Chondrocyte (in vitro differentiated cells): ENCODE measurements around the gene ACAP3. TPM values are rescaled to one million over a fixed set of nuclear protein-coding genes. Genes with fewer than 3 reads are reported as not detected.
"Not testable (repeated sequence)": the region's sequence is repeated elsewhere in the genome, so short reads cannot be mapped to it uniquely, and the experiment has no call there.

Experiments
- DNase-seq: peaks from one replicate; pipeline ENCODE4 v3.0.0; 2021; ENCODE audit warnings: mixed read lengths, low spot score
- H3K27ac Mint-ChIP-seq: one replicate; pipeline ENCODE4 v1.8.0; 2021; ENCODE audit warnings: mild to moderate bottlenecking, moderate library complexity, mixed read lengths; ENCODE audit not compliant: unreplicated experiment
- H3K27me3 Mint-ChIP-seq: 2 replicates; pipeline ENCODE4 v1.8.0; 2021; ENCODE audit warnings: low read depth, mixed read lengths
- H3K36me3 Mint-ChIP-seq: 2 replicates; pipeline ENCODE4 v1.8.0; 2021; ENCODE audit warnings: low read depth, mixed read lengths
- H3K4me1 Mint-ChIP-seq: 2 replicates; pipeline ENCODE4 v1.8.0; 2021; ENCODE audit warnings: low read depth, mild to moderate bottlenecking, mixed read lengths
- H3K4me3 Mint-ChIP-seq: one replicate; pipeline ENCODE4 v1.8.0; 2021; ENCODE audit warnings: mild to moderate bottlenecking, moderate library complexity, mixed read lengths; ENCODE audit not compliant: unreplicated experiment
- H3K9me3 Mint-ChIP-seq: 2 replicates; pipeline ENCODE4 v1.8.0; 2021; ENCODE audit warnings: low read depth, mixed read lengths
- total RNA-seq: library from RNA; stranded (reverse); gene quantifications from 3 replicates; pipeline ENCODE4 v1.2.1, GENCODE V29; 2021
- TF ChIP-seq, protein P1 (sequence below): fragments of 200-600 bp; sonication (generic); IDR thresholded peaks from 2 replicates; pipeline ENCODE4 v1.5.0; 2021; ENCODE audit warnings: antibody characterized with exemption, mild to moderate bottlenecking, moderate library complexity

Gene ACAP3
- total RNA-seq, 1 donor from 2014 or later = 51.9 TPM

- peak overlapping the region; percentile 89 for H3K27ac Mint-ChIP-seq
- H3K36me3 Mint-ChIP-seq = peaks cover 7% of the 10 kb centered on the region
- TF ChIP-seq, protein P1, sequence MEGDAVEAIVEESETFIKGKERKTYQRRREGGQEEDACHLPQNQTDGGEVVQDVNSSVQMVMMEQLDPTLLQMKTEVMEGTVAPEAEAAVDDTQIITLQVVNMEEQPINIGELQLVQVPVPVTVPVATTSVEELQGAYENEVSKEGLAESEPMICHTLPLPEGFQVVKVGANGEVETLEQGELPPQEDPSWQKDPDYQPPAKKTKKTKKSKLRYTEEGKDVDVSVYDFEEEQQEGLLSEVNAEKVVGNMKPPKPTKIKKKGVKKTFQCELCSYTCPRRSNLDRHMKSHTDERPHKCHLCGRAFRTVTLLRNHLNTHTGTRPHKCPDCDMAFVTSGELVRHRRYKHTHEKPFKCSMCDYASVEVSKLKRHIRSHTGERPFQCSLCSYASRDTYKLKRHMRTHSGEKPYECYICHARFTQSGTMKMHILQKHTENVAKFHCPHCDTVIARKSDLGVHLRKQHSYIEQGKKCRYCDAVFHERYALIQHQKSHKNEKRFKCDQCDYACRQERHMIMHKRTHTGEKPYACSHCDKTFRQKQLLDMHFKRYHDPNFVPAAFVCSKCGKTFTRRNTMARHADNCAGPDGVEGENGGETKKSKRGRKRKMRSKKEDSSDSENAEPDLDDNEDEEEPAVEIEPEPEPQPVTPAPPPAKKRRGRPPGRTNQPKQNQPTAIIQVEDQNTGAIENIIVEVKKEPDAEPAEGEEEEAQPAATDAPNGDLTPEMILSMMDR = no peak
Measured at GRCh38 chr1:1318777-1319645, 11.3 kb upstream of the ACAP3 start.

DNA sequence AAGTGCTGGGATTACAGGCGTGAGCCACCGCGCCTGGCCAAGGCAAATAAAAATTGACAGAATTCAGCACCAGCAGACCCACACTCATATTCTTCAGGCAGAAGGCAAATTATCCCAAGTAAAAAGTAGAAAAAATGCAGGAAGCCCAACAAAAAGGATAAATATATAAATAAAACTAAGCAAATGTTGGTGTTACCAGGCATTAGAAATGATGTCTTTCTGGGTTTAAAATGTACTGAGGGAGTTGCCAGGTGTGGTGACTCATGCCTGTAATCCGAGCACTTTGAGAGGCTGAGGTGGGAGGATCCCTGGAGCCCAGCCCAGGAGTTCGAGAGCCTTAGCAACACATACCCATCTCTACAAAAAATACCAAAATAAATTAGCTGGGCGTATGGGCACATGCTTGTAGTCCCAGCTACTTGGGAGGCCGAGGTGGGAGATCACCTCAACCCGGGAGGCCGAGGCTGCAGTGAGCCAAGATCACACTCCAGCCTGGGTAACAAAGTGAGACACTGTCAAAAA, 10.5 kb upstream of the ACAP3 start:
- H3K4me3 Mint-ChIP-seq = no peak overlapping the region
- peak overlapping the region; percentile 89 for H3K27ac Mint-ChIP-seq
- no peak for DNase-seq

More at GRCh38 chr1:1318777-1319645, 11.3 kb upstream of the ACAP3 start:
- no peak overlapping the region for H3K4me3 Mint-ChIP-seq
- DNase-seq = no peak
- H3K4me1 Mint-ChIP-seq = peaks cover 43% of the 10 kb centered on the region
- H3K27me3 Mint-ChIP-seq = no peaks in the 10 kb centered on the region
- H3K9me3 Mint-ChIP-seq = no peaks in the 10 kb centered on the region

GRCh38 chr1:1317420-1317819, 9.7 kb upstream of the ACAP3 start:
- Mint-ChIP-seq H3K27ac (peak overlapping the region; percentile 89), H3K27me3 (no peaks in the 10 kb centered on the region), H3K4me1 (peaks cover 33% of the 10 kb centered on the region), H3K9me3 (no peaks in the 10 kb centered on the region), H3K36me3 (peaks cover 14% of the 10 kb centered on the region), H3K4me3 (no peak overlapping the region)
- no peak for DNase-seq
- TF ChIP-seq, protein P1 = no peak

More for the DNA sequence above, 10.5 kb upstream of the ACAP3 start:
- Mint-ChIP-seq H3K4me1 (peaks cover 37% of the 10 kb centered on the region), H3K36me3 (peaks cover 12% of the 10 kb centered on the region), H3K9me3 (no peaks in the 10 kb centered on the region), H3K27me3 (no peaks in the 10 kb centered on the region)
- TF ChIP-seq, protein P1 = no peak

DNA sequence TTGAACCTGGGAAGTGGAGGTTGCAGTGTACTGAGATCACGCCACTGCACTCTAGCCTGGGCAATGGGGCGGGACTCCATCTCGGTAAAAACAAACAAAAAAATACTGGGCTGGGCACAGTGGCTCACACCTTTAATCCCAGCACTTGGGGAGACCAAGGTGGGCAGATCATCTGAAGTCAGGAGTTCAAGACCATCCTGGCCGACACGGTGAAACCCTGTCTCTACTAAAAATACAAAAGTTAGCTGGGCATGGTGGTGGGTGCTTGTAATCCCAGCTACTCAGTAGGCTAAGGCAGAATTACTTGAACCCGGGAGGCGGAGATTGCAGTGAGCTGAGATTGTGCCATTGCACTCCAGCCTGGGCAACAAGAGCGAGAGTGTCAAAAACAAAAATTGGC, 8.5 kb upstream of the ACAP3 start:
- not testable (repeated sequence) for H3K27me3 Mint-ChIP-seq, DNase-seq, H3K9me3 Mint-ChIP-seq, H3K4me3 Mint-ChIP-seq
- H3K27ac Mint-ChIP-seq = peak overlapping the region; percentile 41
- peaks cover 24% of the 10 kb centered on the region for H3K4me1 Mint-ChIP-seq
- peaks cover 14% of the 10 kb centered on the region for H3K36me3 Mint-ChIP-seq

DNA sequence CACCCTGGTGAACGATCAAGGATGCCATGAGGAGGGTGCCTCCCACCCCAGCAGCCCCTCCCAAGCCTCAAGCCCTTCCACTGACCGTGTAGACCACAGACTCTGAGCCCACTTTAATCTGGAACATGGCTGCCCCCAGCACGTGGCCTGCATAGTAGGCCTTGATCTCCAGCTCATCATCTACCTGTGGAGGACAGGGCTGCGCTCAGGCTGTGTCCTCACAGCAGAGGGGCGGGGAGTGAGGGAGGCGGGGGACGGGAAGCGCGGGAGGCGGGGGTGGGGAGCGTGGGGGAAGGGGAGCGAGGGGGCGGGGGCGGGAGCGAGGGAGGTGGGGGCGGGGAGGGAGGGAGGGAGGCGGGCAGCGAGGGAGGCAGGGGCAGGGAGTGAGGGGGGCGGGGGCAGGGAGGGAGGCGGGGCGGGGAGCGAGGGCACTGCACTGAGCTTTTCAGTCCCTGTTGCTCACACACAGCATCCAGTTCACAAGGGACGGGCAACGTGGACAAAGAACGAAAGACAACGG, 7.8 kb upstream of the ACAP3 start:
- H3K4me3 Mint-ChIP-seq = no peak overlapping the region
- no peak overlapping the region for H3K27ac Mint-ChIP-seq
- H3K4me1 Mint-ChIP-seq = peaks cover 20% of the 10 kb centered on the region
- no peaks in the 10 kb centered on the region for H3K9me3 Mint-ChIP-seq
- TF ChIP-seq, protein P1 = no peak
- DNase-seq = no peak
- no peaks in the 10 kb centered on the region for H3K27me3 Mint-ChIP-seq
- peaks cover 14% of the 10 kb centered on the region for H3K36me3 Mint-ChIP-seq
